GM19043 (cell line): ENCODE data around the gene ZNF646.
A peak's percentile ranks its signal among the peaks of the same experiment; 100 is the strongest.
"Not testable (repeated sequence)": the region's sequence is repeated elsewhere in the genome, so short reads cannot be mapped to it uniquely, and the experiment has no call there.

ENCODE experiments used
- ATAC-seq: cut with Tn5 transposase; IDR thresholded peaks from one replicate; pipeline ENCODE4 v1.9.1; 2021; ENCODE audit warnings: low read depth; ENCODE audit not compliant: unreplicated experiment

The ZNF646 gene

DNA sequence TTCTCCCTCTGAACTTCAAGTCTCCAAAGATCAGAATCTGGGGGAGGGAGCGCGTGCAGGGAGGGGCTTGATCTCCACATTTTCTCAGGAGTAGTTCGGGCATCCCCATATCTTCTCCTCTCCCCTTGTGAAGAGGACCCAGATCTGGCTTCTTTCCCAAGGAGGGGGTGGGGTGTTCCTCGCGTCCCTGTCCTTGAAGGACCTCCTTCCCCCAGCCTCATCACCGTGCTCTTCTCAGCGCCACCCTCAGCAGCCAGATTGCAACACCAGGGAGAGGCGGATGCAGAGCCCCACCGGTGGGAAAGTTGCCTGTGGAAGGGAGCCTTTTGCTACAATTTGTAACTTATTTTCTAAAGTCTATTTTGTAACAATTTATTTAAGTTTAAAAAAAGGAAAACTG, 8.9 kb downstream of the ZNF646 start:
- ATAC-seq = no peak

DNA sequence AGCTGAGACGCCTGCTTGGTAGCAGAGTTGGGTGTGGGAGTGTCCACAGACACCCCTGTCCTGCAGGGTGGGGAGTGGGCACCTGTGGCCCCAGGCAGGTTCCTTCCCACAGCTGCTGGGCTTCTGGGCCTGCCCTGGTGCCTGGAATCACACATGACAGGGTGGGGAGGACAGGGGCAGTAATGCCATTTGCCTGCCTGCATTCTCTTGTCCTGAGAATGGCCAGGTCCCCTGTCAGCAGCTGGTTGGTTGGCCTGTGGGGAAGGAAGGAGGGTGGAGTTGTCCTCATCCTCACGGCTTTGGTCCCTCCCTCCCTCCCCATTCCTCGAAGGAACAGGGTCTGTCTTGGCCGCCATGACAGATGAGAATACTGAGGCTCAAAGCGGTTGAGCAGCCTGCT, 9.3 kb downstream of the ZNF646 start:
- no peak for ATAC-seq

- no peak for ATAC-seq
These were observed 9.8 kb downstream of the ZNF646 start for GRCh38 chr16:31083981-31084380.

DNA sequence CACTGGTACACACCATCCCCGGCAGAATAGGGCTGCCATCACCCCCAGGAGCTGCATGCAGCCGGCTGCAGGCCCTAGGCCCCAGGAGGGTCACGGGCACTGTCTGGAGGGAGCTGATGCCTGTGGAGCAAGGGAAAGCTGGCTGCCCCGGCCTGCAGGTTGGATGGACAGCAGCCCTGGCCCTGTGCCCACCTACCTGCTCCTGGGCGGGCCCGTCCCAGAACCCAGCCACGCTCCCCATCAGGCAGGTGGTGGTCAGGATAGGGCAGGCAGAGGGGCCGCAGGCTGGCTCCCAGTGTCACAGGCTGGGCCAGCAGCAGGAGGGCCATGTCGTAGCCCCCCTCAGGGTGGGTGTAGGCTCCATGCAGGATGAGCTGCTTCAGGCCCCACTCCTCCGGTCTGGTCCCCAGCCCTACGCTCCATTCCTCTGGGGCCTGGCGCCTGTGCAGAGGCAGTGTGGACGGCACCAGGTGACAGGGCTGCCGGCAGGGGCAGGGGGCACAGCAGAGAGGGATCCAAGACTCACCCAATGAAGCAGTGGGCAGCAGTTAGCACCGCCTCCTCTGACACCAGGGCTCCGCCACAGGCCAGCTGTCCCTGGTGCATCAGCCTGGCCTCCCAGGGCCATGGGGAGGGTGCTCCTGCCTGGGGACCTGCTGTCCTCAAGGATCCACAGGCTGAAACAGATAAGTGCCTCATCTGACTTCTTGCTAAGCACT, 10.5 kb downstream of the ZNF646 start:
- ATAC-seq = no peak

- ATAC-seq = no peak
These were observed 11.2 kb downstream of the ZNF646 start for GRCh38 chr16:31085411-31085810.

- no peak for ATAC-seq
These were observed 11.8 kb downstream of the ZNF646 start for GRCh38 chr16:31085873-31086628.

GRCh38 chr16:31086629-31086906, 12.3 kb downstream of the ZNF646 start:
- ATAC-seq = no peak

GRCh38 chr16:31087481-31087880, 13.3 kb downstream of the ZNF646 start:
- no peak for ATAC-seq

GRCh38 chr16:31087971-31088370, 13.7 kb downstream of the ZNF646 start:
- no peak for ATAC-seq

DNA sequence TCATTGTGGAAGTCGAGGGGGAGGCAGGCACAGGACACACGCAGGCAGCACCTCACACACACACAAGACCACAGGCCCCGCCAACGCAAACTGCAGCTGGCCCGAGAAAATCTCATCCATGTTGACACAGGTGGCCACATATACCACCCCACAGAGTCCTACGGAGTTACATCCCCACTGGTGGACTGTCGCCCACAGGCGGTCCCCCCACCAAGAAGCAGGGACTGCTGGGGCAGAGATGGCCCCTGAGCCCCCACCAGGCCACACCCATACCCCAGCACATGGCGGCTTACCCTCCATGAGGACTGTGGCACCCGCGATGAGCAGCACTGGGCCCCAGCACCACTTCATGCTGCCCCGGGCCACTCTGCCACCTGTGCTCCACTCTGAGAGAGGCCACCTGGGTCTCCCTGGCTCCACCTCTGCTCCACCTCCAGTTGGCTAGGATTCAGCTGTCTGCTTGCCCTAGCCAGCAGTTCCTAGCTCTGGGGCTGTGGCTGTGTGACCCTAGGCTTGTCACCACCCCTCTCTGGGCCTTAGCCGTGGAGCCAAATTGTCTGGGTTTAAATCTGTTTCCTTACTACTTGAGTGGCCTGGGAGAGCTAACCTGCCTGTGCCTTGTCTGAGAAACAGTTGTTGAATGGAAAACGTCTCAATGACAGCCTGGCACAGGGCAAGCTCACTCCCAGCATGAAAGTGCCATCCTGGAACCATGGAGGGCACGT, 14.4 kb downstream of the ZNF646 start, which contains the start of gene PRSS53:
Gene PRSS53, minus strand, starts transcription at position 485 of the 725 bp plus-strand sequence. Its CDS starts 134 bp downstream, at position 351.
- ATAC-seq = no peak

GRCh38 chr16:31089199-31089598, 15.0 kb downstream of the ZNF646 start:
- ATAC-seq = no peak

GRCh38 chr16:31090540-31090939, 16.3 kb downstream of the ZNF646 start:
- ATAC-seq = no peak

DNA sequence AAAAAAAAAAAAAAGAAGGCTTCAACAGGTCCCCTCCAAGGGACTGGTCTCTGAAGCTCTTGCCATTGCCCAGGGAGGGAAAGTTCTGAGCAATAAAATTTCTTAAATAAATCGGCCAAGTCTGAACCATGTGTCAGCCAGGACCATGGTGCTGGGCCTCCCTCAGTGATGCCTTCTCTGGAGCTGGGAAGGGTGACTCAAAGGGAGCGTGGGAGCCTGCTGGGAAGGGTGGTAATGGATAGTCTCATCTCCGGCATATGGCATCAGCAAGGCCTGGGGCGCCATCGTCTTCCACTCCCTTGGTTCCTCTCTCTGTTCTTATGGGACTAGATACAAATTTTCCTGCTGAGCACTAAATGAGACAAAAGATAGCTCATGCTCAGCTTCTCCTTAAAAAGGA, 18.1 kb downstream of the ZNF646 start:
- no peak for ATAC-seq

GRCh38 chr16:31093132-31093703, 19.0 kb downstream of the ZNF646 start:
- no peak for ATAC-seq

DNA sequence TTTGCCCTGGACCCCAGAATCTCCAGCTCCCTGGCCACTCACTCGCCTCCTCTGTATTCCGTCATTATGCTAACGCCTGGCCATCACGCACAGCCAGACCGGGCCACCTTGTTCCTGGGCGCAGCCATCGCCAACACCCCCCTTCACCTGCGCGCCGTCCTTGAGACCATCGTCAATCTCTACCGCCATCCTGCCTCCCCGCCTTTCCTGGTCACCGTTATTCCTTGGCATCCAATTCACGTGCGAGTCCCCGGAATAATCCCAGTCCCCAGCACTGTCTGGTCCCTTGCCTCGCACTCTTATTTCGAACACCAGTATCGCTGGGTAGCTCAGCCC, 19.8 kb downstream of the ZNF646 start:
- ATAC-seq = no peak

- peak; percentile 81 for ATAC-seq
These were observed 20.4 kb downstream of the ZNF646 start, which contains the start of gene VKORC1 for GRCh38 chr16:31094424-31095120. VKORC1 (minus strand) TSS chr16:31094797; CDS start chr16:31094729, 68 bp downstream.

DNA sequence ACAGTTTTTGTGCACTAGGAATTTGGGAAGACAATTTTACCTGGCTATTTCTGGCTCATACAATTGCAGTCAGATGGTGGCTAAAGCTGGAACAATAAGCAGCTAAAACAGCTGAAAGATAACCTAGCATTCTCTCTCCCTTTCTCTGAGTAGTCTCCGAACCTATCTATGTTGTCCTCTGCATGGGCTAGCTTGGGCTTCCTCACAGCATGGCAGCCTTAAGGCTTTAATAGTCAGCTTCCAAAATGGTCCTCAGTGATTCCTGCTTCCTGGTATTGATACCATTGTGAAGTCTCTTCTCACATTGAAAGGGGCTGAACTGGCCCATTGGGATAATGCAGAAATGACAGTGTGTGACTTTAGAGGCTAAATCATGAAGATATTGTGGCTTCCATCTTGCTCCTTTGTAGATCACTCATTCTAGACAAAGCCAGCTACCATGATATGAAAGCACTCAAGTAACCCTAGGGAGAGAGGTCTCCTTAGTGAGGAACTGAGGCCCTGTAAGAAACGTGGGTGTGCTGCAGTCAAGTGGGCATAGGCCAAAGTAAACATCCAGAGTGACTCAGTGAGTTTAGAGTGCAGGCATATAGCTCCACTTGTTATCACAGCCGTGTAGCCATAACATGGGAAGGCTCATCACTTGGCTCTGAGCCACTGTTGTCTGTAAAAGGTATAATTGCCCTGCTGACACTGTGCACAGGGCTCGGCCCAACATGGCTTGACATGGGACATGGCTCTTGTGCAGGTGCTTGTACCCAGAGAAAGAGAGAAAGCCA, 25.8 kb downstream of the ZNF646 start:
- no peak for ATAC-seq

GRCh38 chr16:31100876-31101641, 26.8 kb downstream of the ZNF646 start:
- ATAC-seq = not testable (repeated sequence)

GRCh38 chr16:31105677-31106213, 31.5 kb downstream of the ZNF646 start:
- peak; percentile 38 for ATAC-seq
